HepG2 (cell line): Measurements from ENCODE around the gene GPLD1. TPM values are rescaled to one million over a fixed set of nuclear protein-coding genes. Genes with fewer than 3 reads are reported as not detected.

ENCODE experiments used
- ATRX ChIP-seq: sonication (generic); formaldehyde crosslinking; IDR thresholded peaks from 2 replicates; pipeline ENCODE4 v1.4.0; 2020; ENCODE audit warnings: missing genetic modification reagents, borderline replicate concordance
- GRHL1 ChIP-seq: sonication (generic); formaldehyde crosslinking; conservative IDR thresholded peaks from 2 replicates; pipeline ENCODE4 v1.8.0; 2022; ENCODE audit warnings: missing genetic modification reagents
- MTA1 ChIP-seq: sonication (generic); formaldehyde crosslinking; IDR thresholded peaks from 2 replicates; pipeline ENCODE4 v1.4.0; 2020; ENCODE audit warnings: missing genetic modification reagents, mild to moderate bottlenecking, borderline replicate concordance
- NFKBIZ ChIP-seq: IDR thresholded peaks from 2 replicates; pipeline ENCODE4 v1.6.1; 2018; ENCODE audit warnings: missing genetic modification reagents, missing compliant biosample characterization
- NPAS2 ChIP-seq: sonication (generic); formaldehyde crosslinking; IDR thresholded peaks from 2 replicates; pipeline ENCODE4 v1.8.0; 2022; ENCODE audit warnings: mild to moderate bottlenecking, missing genetic modification reagents, borderline replicate concordance
- PRDM10 ChIP-seq: sonication (generic); formaldehyde crosslinking; IDR thresholded peaks from 2 replicates; pipeline ENCODE4 v1.4.0; 2020; ENCODE audit warnings: low read depth, missing genetic modification reagents
- ZFY ChIP-seq: sonication (generic); formaldehyde crosslinking; IDR thresholded peaks from 2 replicates; pipeline ENCODE4 v1.4.0; 2020; ENCODE audit warnings: missing genetic modification reagents
- ZNF484 ChIP-seq: sonication (generic); formaldehyde crosslinking; IDR thresholded peaks from 2 replicates; pipeline ENCODE4 v1.5.1; 2020; ENCODE audit warnings: mild to moderate bottlenecking, low read depth, missing genetic modification reagents, borderline replicate concordance
- ZNF768 ChIP-seq: sonication (generic); formaldehyde crosslinking; IDR thresholded peaks from 2 replicates; pipeline ENCODE4 v1.4.0; 2020; ENCODE audit warnings: missing genetic modification reagents
- ZNF777 ChIP-seq: sonication (generic); formaldehyde crosslinking; IDR thresholded peaks from 2 replicates; pipeline ENCODE4 v1.4.0; 2020; ENCODE audit warnings: missing genetic modification reagents
- ZNF781 ChIP-seq: sonication (generic); formaldehyde crosslinking; IDR thresholded peaks from 2 replicates; pipeline ENCODE4 v1.5.1; 2020; ENCODE audit warnings: borderline replicate concordance, mild to moderate bottlenecking, missing genetic modification reagents; ENCODE audit errors: not compliant biosample characterization
- ZNF879 ChIP-seq: sonication (generic); formaldehyde crosslinking; IDR thresholded peaks from 2 replicates; pipeline ENCODE4 v1.8.1; 2023; ENCODE audit warnings: missing genetic modification reagents
- ZSCAN30 ChIP-seq: sonication (generic); formaldehyde crosslinking; IDR thresholded peaks from 2 replicates; pipeline ENCODE4 v1.5.0; 2020; ENCODE audit warnings: mild to moderate bottlenecking, missing genetic modification reagents
- polyA plus RNA-seq, 8 experiments: library from polyadenylated mRNA; depleted of rRNA in 3 of 8; stranded (reverse) in 7 of 8; unstranded in 1 of 8; fragments of >200 nt; fragmentation: Illumina TruSeq in 4 of 8; extraction: Trizol in 4 of 8; gene quantifications; 2 replicates each; pipeline versions ENCODE4 v1.2.1 to v1.2.3, GENCODE V29; 2011 to 2016; ENCODE audit warnings: low read depth in 4 of 8, missing spikeins in 1 of 8, mixed read lengths in 1 of 8; ENCODE audit not compliant: insufficient read depth in 1 of 8
- total RNA-seq, 5 experiments: library from RNA; depleted of rRNA; stranded (reverse); fragments of >200 nt; fragmentation: Illumina TruSeq; extraction: Trizol; gene quantifications; 2 replicates each; pipeline ENCODE4 v1.2.3, GENCODE V29; 2016; ENCODE audit warnings: low read depth in 1 of 5
- TF ChIP-seq, protein P1 (sequence below): sonication (generic); formaldehyde crosslinking; IDR thresholded peaks from 2 replicates; pipeline ENCODE4 v1.4.0; 2020; ENCODE audit warnings: mild to moderate bottlenecking, missing genetic modification reagents
- TF ChIP-seq, protein P2 (sequence below): sonication (generic); formaldehyde crosslinking; IDR thresholded peaks from 2 replicates; pipeline ENCODE4 v1.4.0; 2020; ENCODE audit warnings: missing genetic modification reagents; ENCODE audit errors: not compliant biosample characterization

GPLD1 gene
- total and polyA plus RNA-seq, 2 of the 13 experiments (the other 11 are each of a cell fraction or from before 2014, with no cell fraction given): 6.2 to 7.6 TPM

GRCh38 chr6:24520929-24521546, 31.7 kb upstream of the GPLD1 start (continued):
- TF ChIP-seq, protein P1, sequence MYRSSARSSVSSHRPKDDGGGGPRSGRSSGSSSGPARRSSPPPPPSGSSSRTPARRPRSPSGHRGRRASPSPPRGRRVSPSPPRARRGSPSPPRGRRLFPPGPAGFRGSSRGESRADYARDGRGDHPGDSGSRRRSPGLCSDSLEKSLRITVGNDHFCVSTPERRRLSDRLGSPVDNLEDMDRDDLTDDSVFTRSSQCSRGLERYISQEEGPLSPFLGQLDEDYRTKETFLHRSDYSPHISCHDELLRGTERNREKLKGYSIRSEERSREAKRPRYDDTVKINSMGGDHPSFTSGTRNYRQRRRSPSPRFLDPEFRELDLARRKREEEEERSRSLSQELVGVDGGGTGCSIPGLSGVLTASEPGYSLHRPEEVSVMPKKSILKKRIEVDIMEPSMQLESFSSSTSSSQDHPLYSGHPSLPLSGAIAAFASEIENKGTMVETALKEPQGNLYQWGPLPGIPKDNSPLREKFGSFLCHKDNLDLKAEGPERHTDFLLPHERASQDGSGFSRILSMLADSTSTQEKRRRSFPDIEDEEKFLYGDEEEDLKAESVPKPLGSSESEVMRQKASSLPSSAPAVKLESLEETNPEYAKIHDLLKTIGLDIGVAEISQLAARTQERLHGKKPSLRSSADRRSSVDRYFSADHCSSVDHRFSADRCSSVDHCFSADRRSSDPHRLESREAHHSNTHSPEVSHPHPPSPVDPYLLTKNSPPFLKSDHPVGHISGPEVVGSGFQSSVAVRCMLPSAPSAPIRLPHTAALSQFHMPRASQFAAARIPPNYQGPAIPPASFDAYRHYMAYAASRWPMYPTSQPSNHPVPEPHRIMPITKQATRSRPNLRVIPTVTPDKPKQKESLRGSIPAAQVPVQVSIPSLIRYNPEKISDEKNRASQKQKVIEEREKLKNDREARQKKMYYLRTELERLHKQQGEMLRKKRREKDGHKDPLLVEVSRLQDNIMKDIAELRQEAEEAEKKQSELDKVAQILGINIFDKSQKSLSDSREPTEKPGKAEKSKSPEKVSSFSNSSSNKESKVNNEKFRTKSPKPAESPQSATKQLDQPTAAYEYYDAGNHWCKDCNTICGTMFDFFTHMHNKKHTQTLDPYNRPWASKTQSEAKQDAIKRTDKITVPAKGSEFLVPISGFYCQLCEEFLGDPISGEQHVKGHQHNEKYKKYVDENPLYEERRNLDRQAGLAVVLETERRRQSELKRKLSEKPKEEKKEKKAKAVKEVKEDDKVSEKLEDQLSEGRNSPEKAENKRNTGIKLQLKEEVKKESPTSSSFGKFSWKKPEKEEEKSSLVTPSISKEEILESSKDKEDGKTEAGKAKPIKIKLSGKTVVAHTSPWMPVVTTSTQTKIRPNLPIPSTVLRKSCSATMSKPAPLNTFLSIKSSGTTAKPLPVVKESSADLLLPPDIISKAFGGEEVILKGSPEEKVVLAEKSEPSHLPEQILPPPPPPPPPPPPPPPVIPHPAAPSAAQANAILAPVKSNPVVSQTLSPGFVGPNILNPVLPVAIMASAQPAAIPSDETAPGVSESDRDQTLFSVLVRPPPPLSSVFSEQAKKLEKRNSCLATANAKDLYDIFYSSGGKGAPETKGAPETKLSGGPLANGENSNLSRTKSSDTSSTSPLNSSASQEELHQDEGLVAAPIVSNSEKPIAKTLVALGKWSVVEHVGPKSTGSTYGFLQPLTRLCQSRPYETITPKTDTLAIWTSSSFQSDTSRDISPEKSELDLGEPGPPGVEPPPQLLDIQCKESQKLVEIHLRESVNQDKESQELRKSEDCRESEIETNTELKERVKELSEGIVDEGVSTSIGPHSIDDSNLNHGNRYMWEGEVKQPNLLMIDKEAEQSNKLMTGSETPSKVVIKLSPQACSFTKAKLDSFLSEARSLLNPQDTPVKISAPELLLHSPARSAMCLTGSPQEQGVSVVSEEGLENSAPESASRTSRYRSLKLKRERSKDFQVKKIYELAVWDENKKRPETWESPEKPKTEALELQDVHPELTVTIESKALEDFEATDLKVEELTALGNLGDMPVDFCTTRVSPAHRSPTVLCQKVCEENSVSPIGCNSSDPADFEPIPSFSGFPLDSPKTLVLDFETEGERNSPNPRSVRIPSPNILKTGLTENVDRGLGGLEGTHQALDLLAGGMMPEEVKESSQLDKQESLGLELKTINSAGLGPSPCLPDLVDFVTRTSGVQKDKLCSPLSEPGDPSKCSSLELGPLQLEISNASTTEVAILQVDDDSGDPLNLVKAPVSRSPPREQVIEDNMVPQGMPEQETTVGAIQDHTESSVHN (CRISPR knock-in tag): no peak
- TF ChIP-seq ZNF781 (CRISPR knock-in tag): no peak
- TF ChIP-seq, protein P2, sequence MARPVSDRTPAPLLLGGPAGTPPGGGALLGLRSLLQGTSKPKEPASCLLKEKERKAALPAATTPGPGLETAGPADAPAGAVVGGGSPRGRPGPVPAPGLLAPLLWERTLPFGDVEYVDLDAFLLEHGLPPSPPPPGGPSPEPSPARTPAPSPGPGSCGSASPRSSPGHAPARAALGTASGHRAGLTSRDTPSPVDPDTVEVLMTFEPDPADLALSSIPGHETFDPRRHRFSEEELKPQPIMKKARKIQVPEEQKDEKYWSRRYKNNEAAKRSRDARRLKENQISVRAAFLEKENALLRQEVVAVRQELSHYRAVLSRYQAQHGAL (CRISPR knock-in tag): no peak
- TF ChIP-seq ZFY (CRISPR knock-in tag): no peak
- TF ChIP-seq MTA1 (CRISPR knock-in tag): no peak
- no peak for TF ChIP-seq NFKBIZ (CRISPR knock-in tag)
- TF ChIP-seq PRDM10 (CRISPR knock-in tag): no peak
- no peak for TF ChIP-seq NPAS2 (CRISPR knock-in tag)
- no peak for TF ChIP-seq ZNF879 (CRISPR knock-in tag)
- TF ChIP-seq ZNF484 (CRISPR knock-in tag): no peak
- TF ChIP-seq ZSCAN30 (CRISPR knock-in tag): no peak
- TF ChIP-seq ATRX (CRISPR knock-in tag): no peak
- no peak for TF ChIP-seq GRHL1 (CRISPR knock-in tag)
- no peak for TF ChIP-seq ZNF777
- TF ChIP-seq ZNF768 (CRISPR knock-in tag): no peak
